ENCODE data around the gene SYTL3.
"Not testable (repeated sequence)": the region's sequence is repeated elsewhere in the genome, so short reads cannot be mapped to it uniquely, and the experiment has no call there.

Gene SYTL3

GRCh38 chr6:158627940-158628211, 22.0 kb upstream of the SYTL3 start:
- Mint-ChIP-seq H3K27me3 (ENCODE audit: low read depth) (no peaks in the 10 kb centered on the region), H3K4me3 (no peak overlapping the region), H3K36me3 (ENCODE audit: low read depth) (peaks cover 61% of the 10 kb centered on the region), H3K4me1 (ENCODE audit: low read depth) (peaks cover 17% of the 10 kb centered on the region), H3K27ac (no peak overlapping the region), H3K9me3 (no peaks in the 10 kb centered on the region)
- no peak for DNase-seq (ENCODE audit: low spot score)

DNA sequence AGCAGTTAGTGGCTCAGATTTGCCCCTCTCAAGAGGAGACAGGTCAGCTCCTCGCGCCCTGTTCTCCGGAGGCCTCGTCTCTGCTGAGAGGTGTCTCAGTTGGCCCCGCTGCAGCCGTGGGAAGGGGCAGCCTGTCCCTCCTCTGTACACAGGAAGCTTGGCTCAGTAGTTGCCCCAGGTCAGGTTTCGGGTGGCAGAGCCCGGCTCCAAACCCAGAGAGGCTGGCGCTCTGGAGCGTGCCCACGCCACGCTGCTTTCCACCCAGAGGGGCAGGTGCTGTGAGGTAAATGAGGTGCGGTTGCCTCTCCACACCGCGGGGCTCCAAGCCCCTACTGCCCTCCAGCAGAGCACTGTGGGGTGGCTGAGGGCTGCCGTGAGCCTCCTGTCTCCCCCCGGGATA, 21.3 kb upstream of the SYTL3 start:
- no peak overlapping the region for H3K4me3 Mint-ChIP-seq
- H3K4me1 Mint-ChIP-seq (ENCODE audit: low read depth) = peaks cover 17% of the 10 kb centered on the region
- H3K9me3 Mint-ChIP-seq = no peaks in the 10 kb centered on the region
- no peak for DNase-seq (ENCODE audit: low spot score)
- no peaks in the 10 kb centered on the region for H3K27me3 Mint-ChIP-seq (ENCODE audit: low read depth)
- no peak overlapping the region for H3K27ac Mint-ChIP-seq
- peaks cover 63% of the 10 kb centered on the region for H3K36me3 Mint-ChIP-seq (ENCODE audit: low read depth)

DNA sequence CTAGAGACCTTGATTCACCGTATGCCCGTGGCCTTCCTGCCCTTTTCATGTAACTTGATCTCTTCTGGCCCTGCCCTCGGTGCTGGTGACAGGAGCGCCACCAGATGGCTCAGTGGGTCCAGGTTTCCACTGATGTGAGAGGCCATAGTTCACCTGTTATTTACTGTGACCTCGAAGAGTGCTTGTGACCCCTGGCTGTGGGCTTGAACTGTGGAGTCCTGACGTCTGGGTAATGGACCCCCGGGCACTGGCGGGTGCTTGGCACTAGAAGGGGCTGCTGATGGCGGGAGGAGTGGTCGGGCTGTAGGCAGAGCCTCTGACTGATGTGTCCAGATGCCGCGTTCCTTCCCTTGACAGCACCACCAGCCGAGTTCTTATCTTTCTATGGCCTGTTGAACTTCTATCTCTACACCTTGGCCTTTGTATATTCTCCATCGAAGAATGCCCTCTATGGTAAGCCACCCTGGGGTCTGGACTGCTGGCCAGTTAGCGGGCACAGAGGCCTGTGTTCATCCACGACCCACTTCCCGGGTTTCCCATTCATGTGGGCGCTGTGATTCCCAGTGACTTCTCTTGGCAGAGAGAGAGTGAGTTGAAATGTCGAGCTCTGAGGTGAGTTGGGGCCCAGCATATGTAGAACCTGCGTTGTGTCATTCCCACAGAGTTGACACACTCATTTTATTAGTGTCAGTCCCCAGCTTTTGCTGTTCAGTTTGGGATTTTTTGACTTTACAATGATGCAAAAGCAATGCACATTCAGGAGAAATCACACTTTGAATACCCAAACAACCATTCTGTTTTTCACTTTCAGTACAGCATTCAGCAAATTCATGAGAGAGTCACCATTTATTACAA, 20.3 kb upstream of the SYTL3 start:
- no peak overlapping the region for H3K4me3 Mint-ChIP-seq
- no peak for DNase-seq (ENCODE audit: low spot score)
- no peaks in the 10 kb centered on the region for H3K9me3 Mint-ChIP-seq
- H3K36me3 Mint-ChIP-seq (ENCODE audit: low read depth) = peaks cover 62% of the 10 kb centered on the region
- H3K27ac Mint-ChIP-seq = no peak overlapping the region
- H3K4me1 Mint-ChIP-seq (ENCODE audit: low read depth) = peaks cover 20% of the 10 kb centered on the region
- H3K27me3 Mint-ChIP-seq (ENCODE audit: low read depth) = no peaks in the 10 kb centered on the region

- H3K4me3 Mint-ChIP-seq = no peak overlapping the region
- no peaks in the 10 kb centered on the region for H3K27me3 Mint-ChIP-seq (ENCODE audit: low read depth)
- peak overlapping the region; percentile 49 for H3K27ac Mint-ChIP-seq
- DNase-seq (ENCODE audit: low spot score) = no peak
- H3K9me3 Mint-ChIP-seq = no peaks in the 10 kb centered on the region
- peaks cover 67% of the 10 kb centered on the region for H3K36me3 Mint-ChIP-seq (ENCODE audit: low read depth)
- H3K4me1 Mint-ChIP-seq (ENCODE audit: low read depth) = peaks cover 32% of the 10 kb centered on the region
These were observed 18.8 kb upstream of the SYTL3 start for GRCh38 chr6:158630938-158631616.

GRCh38 chr6:158631678-158632537, 17.9 kb upstream of the SYTL3 start:
- no peak for DNase-seq (ENCODE audit: low spot score)
- Mint-ChIP-seq H3K4me1 (ENCODE audit: low read depth) (peaks cover 33% of the 10 kb centered on the region), H3K36me3 (ENCODE audit: low read depth) (peaks cover 69% of the 10 kb centered on the region), H3K27ac (peak overlapping the region; percentile 71), H3K9me3 (no peaks in the 10 kb centered on the region), H3K27me3 (ENCODE audit: low read depth) (no peaks in the 10 kb centered on the region), H3K4me3 (no peak overlapping the region)

- peaks cover 70% of the 10 kb centered on the region for H3K36me3 Mint-ChIP-seq (ENCODE audit: low read depth)
- peak overlapping the region; percentile 71 for H3K27ac Mint-ChIP-seq
- not testable (repeated sequence) for H3K4me3 Mint-ChIP-seq; H3K27me3 Mint-ChIP-seq (ENCODE audit: low read depth); DNase-seq (ENCODE audit: low spot score); H3K9me3 Mint-ChIP-seq
- peaks cover 33% of the 10 kb centered on the region for H3K4me1 Mint-ChIP-seq (ENCODE audit: low read depth)
These were observed 17.2 kb upstream of the SYTL3 start for GRCh38 chr6:158632538-158633119.

DNA sequence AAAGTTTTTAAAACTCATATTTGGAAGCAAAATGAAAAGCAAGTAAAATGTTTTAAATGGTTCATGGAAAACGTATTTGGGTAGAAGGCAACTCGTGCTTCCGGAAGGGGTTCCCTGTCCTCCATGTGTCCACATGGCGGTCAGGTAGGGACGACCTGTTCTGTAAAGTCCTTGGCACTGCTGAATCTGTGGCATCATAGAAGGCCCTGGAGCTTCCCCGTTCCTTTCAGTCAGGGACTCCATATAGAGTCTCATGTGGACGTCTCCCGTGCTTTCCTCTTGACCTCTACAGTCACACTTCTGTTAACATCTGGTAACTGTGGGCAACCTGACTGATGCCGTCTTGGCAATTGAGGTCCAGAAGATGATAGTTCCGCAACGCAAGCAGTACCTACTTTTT, 16.7 kb upstream of the SYTL3 start:
- Mint-ChIP-seq H3K36me3 (ENCODE audit: low read depth) (peaks cover 67% of the 10 kb centered on the region), H3K4me3 (no peak overlapping the region), H3K27me3 (ENCODE audit: low read depth) (no peaks in the 10 kb centered on the region), H3K27ac (peak overlapping the region; percentile 35), H3K9me3 (no peaks in the 10 kb centered on the region), H3K4me1 (ENCODE audit: low read depth) (peaks cover 33% of the 10 kb centered on the region)
- no peak for DNase-seq (ENCODE audit: low spot score)

- peaks cover 65% of the 10 kb centered on the region for H3K36me3 Mint-ChIP-seq (ENCODE audit: low read depth)
- no peak for DNase-seq (ENCODE audit: low spot score)
- H3K9me3 Mint-ChIP-seq = no peaks in the 10 kb centered on the region
- peak overlapping the region; percentile 68 for H3K27ac Mint-ChIP-seq
- peaks cover 36% of the 10 kb centered on the region for H3K4me1 Mint-ChIP-seq (ENCODE audit: low read depth)
- H3K4me3 Mint-ChIP-seq = peak overlapping the region; percentile 19
- H3K27me3 Mint-ChIP-seq (ENCODE audit: low read depth) = no peaks in the 10 kb centered on the region
These were observed 15.0 kb upstream of the SYTL3 start for GRCh38 chr6:158634695-158635426.

- Mint-ChIP-seq H3K9me3 (no peaks in the 10 kb centered on the region), H3K4me1 (ENCODE audit: low read depth) (peaks cover 42% of the 10 kb centered on the region), H3K27ac (peak overlapping the region; percentile 68), H3K27me3 (ENCODE audit: low read depth) (no peaks in the 10 kb centered on the region), H3K36me3 (ENCODE audit: low read depth) (peaks cover 67% of the 10 kb centered on the region), H3K4me3 (peak overlapping the region; percentile 10)
- DNase-seq (ENCODE audit: low spot score) = no peak
These were observed 14.3 kb upstream of the SYTL3 start for GRCh38 chr6:158635427-158636073.

GRCh38 chr6:158636778-158637177, 13.1 kb upstream of the SYTL3 start:
- no peak for DNase-seq (ENCODE audit: low spot score)
- H3K27ac Mint-ChIP-seq = no peak overlapping the region
- no peak overlapping the region for H3K4me3 Mint-ChIP-seq
- no peaks in the 10 kb centered on the region for H3K27me3 Mint-ChIP-seq (ENCODE audit: low read depth)
- H3K36me3 Mint-ChIP-seq (ENCODE audit: low read depth) = peaks cover 66% of the 10 kb centered on the region
- H3K4me1 Mint-ChIP-seq (ENCODE audit: low read depth) = peaks cover 42% of the 10 kb centered on the region
- no peaks in the 10 kb centered on the region for H3K9me3 Mint-ChIP-seq

DNA sequence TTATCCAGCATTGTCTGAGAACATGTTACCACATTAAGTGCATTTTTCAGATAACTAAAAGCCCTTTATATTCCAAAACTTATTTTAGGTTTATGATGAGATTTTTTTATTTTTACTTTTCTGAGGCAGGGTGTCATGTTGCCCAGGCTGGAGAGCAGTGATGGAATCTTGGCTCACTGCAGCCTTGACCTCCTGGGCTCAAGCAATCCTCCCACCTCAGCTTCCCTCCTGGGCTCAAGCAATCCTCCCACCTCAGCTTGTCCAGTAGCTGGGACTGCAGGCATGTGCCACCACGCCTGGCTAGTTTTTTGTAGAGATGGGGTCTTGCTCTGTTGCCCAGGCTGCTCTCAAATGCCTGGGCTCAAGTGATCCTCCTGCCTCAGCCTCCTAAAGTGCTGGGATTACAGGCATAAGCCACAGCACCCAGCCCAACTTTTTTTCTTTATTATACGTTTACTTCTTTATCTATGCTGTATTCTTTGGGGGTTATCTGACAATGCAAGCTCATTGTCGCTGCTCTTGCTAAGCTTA, 11.5 kb upstream of the SYTL3 start:
- Mint-ChIP-seq H3K4me3 (no peak overlapping the region), H3K36me3 (ENCODE audit: low read depth) (peaks cover 67% of the 10 kb centered on the region), H3K9me3 (no peaks in the 10 kb centered on the region), H3K4me1 (ENCODE audit: low read depth) (peaks cover 50% of the 10 kb centered on the region), H3K27me3 (ENCODE audit: low read depth) (no peaks in the 10 kb centered on the region), H3K27ac (peak overlapping the region; percentile 19)
- no peak for DNase-seq (ENCODE audit: low spot score)

DNA sequence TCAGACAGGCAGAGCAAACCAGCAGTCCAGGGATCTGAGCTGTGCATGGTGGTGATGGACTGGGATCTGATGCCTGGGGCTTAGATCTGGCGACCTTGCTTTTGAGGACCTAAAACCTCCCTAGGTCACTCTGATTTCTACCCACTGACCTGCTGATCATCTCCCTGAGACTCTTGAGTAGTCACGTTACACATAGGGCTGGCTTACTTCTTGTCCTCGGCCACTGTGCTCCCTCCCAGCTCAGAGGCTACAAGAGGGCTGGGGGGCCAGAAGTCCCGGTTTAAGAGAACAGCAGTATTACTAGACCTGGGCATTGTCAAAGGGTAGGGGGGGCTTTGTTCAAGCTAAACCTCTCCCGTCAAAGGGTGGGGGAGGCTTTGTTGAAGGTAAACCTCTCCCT, 10.8 kb upstream of the SYTL3 start:
- no peaks in the 10 kb centered on the region for H3K9me3 Mint-ChIP-seq

GRCh38 chr6:158640519-158640918, 9.3 kb upstream of the SYTL3 start:
- Mint-ChIP-seq H3K27me3 (ENCODE audit: low read depth) (no peaks in the 10 kb centered on the region), H3K27ac (peak overlapping the region; percentile 55), H3K4me3 (peak overlapping the region; percentile 51), H3K4me1 (ENCODE audit: low read depth) (peaks cover 43% of the 10 kb centered on the region), H3K36me3 (ENCODE audit: low read depth) (peaks cover 58% of the 10 kb centered on the region), H3K9me3 (no peaks in the 10 kb centered on the region)
- peak; percentile 4 for DNase-seq (ENCODE audit: low spot score)

More for the DNA sequence above, 10.8 kb upstream of the SYTL3 start:
- peak overlapping the region; percentile 19 for H3K27ac Mint-ChIP-seq
- H3K4me1 Mint-ChIP-seq (ENCODE audit: low read depth) = peaks cover 50% of the 10 kb centered on the region
- no peak overlapping the region for H3K4me3 Mint-ChIP-seq
- no peaks in the 10 kb centered on the region for H3K27me3 Mint-ChIP-seq (ENCODE audit: low read depth)
- H3K36me3 Mint-ChIP-seq (ENCODE audit: low read depth) = peaks cover 69% of the 10 kb centered on the region
- DNase-seq (ENCODE audit: low spot score) = no peak

All from T-helper 2 cell treated with Interferon-gamma antibody and Interleukin-4, amounts not matched to agents 5 μg/mL and 100 μg/mL, for 36 hours (primary cell).